Posterior vena cava (tissue), 2 donors: ENCODE data around the gene MYO7B. TPM values are rescaled to one million over a fixed set of nuclear protein-coding genes. Genes with fewer than 3 reads are reported as not detected.

Source experiments
- DNase-seq: peaks from one replicate; pipeline ENCODE4 v3.0.0-alpha.2; 2020; ENCODE audit warnings: low spot score
- intact Hi-C, 2 donors: fragments of 100-400 bp; cut with DNase I; formaldehyde crosslinking; loops; one replicate each; pipeline versions ENCODE4 v1.14.1 to v1.14.2; 2022 to 2023
- total RNA-seq, 2 donors: library from RNA; stranded (reverse); fragmentation: NEBNext Ultra II Directional; extraction: Animal tissue kit (Norgen Biotek cat#: 25700); gene quantifications; one replicate each; pipeline ENCODE4 v1.2.1, GENCODE V29; 2021
- donor health status: DM: yes; HTN: yes; CAD: no.
- donor health status: DM: yes; HTN: yes; CAD: no.

The MYO7B gene
- total RNA-seq, 2 donors from 2014 or later: 0.67 to 0.79 TPM

GRCh38 chr2:127650041-127650784, 114.7 kb downstream of the MYO7B start:
- peak; percentile 76 for DNase-seq
- intact Hi-C loops: no loop called here

- intact Hi-C loops: no loop called here
- DNase-seq: peak; percentile 81
Measured at GRCh38 chr2:127650785-127651380, 115.4 kb downstream of the MYO7B start.

GRCh38 chr2:127651381-127651809, 115.9 kb downstream of the MYO7B start:
- DNase-seq: peak; percentile 80
- intact Hi-C loops: no loop called here

GRCh38 chr2:127651971-127652550, 116.6 kb downstream of the MYO7B start:
- intact Hi-C loops: no loop called here
- DNase-seq: peak; percentile 84

- intact Hi-C loops: no loop called here
- peak; percentile 73 for DNase-seq
Measured at GRCh38 chr2:127652786-127653357, 117.4 kb downstream of the MYO7B start.

GRCh38 chr2:127653421-127654083, 118.1 kb downstream of the MYO7B start:
- intact Hi-C loops: no loop called here
- DNase-seq: peak; percentile 71

- DNase-seq: peak; percentile 76
- intact Hi-C loops: no loop called here
Measured at GRCh38 chr2:127654084-127654837, 118.8 kb downstream of the MYO7B start.

- DNase-seq: no peak
- intact Hi-C loops: no loop called here
Measured at GRCh38 chr2:127654838-127655175, 119.3 kb downstream of the MYO7B start.

GRCh38 chr2:127655209-127656073, 120.0 kb downstream of the MYO7B start:
- intact Hi-C loops: no loop called here

GRCh38 chr2:127656569-127657231, 121.2 kb downstream of the MYO7B start:
- intact Hi-C loops: no loop called here
- peak; percentile 50 for DNase-seq

More at GRCh38 chr2:127655209-127656073, 120.0 kb downstream of the MYO7B start:
- DNase-seq: peak; percentile 64

- peak; percentile 81 for DNase-seq
- intact Hi-C loops: no loop called here
Measured at GRCh38 chr2:127657232-127657595, 121.7 kb downstream of the MYO7B start.

- DNase-seq: peak; percentile 44
- intact Hi-C loops: no loop called here
Measured at GRCh38 chr2:127658146-127658545, 122.7 kb downstream of the MYO7B start.

GRCh38 chr2:127658641-127659407, 123.3 kb downstream of the MYO7B start:
- intact Hi-C loops: no loop called here
- DNase-seq: peak; percentile 70

GRCh38 chr2:127659408-127660290, 124.2 kb downstream of the MYO7B start:
- intact Hi-C loops: no loop called here
- DNase-seq: peak; percentile 82

GRCh38 chr2:127660291-127660578, 124.8 kb downstream of the MYO7B start:
- intact Hi-C loops: no loop called here

GRCh38 chr2:127661072-127661649, 125.7 kb downstream of the MYO7B start:
- DNase-seq: peak; percentile 86
- intact Hi-C loops: no loop called here

More at GRCh38 chr2:127660291-127660578, 124.8 kb downstream of the MYO7B start:
- DNase-seq: peak; percentile 56
